HG03432 (cell line): ENCODE data around the gene RNF144B.
"Not testable (repeated sequence)": the region's sequence is repeated elsewhere in the genome, so short reads cannot be mapped to it uniquely, and the experiment has no call there.

Source experiments
- ATAC-seq: cut with Tn5 transposase; IDR thresholded peaks from one replicate; pipeline ENCODE4 v1.9.1; 2021; ENCODE audit warnings: mild to moderate bottlenecking, moderate library complexity; ENCODE audit not compliant: unreplicated experiment

RNF144B gene

DNA sequence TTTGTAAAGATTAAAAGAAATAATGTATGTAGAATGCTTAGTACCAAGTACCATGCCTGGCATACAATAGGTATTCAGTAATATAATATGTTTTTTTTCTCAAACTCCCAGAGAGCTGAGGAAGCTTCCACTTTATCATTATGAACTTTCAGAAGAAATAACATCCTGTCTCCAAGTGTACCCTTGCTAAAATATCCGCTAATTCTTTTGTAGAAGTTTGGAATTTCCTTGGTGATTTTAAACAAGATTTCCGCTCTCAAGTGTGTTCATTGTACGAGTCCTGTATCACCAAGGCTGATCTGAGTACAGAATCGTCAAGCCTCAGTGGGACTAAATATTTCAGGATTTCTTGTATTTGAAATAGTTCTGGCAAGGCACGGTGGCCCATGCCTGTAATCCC is 16.1 kb upstream of the RNF144B start:
- no peak for ATAC-seq

GRCh38 chr6:18371656-18372055 is 15.5 kb upstream of the RNF144B start:
- no peak for ATAC-seq

DNA sequence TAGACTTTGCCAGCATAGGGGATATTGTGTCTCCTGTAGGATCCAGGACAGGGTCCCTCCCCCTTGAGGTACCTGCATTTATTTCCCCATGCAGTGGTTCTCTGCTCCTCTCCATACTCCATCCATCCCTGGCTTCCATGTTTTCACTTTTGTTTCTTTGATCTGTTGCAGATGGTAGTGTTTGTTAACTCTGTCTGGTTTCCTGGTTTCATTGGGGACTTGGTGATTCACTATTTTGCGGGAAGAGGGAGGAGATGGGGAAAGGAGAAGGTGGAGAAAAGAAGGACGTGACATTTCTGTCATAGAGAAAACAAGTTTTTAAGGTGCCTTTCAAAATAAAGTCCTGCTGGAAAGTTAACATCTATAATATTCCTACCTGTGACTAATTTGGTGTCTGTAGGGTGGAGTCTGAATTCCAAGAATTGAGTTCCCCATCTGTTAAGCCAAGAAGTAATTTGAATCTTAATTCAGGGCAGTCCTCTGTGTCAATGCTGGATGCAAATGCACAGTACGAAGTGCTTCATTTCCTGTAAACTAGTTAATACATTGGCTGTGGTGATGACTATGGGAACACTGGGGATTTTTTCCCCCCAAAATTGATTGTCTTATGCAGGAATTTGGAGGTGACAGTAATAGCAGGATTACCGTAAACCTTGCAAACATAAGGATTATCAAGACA is 6.9 kb upstream of the RNF144B start:
- no peak for ATAC-seq

DNA sequence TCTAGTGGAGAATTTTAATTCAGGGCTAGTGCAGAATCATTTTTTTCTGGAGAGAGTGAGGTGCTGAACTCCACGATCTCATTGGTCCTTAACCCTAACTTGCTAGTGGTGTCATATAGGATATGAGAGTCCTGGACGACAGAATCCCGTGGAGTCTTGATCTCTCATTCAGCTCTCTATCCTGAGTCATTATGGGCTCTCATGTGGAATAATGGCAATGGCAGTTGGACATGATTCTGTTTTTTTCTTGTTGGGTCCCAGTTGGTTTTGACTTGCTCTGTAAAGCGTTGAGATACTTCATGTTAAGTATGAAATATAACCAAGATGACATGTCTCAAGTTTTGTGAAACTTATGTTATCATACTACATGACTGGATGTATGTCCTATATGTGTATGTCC is 6.3 kb upstream of the RNF144B start:
- ATAC-seq, result no peak

- no peak for ATAC-seq
These were observed 3.7 kb upstream of the RNF144B start for GRCh38 chr6:18383441-18383840.

- ATAC-seq, result no peak
These were observed 2.5 kb upstream of the RNF144B start for GRCh38 chr6:18384621-18385020.

GRCh38 chr6:18386298-18386976 is 713 bp upstream of the RNF144B start:
- no peak for ATAC-seq

- no peak for ATAC-seq
These were observed 1.1 kb downstream of the RNF144B start for GRCh38 chr6:18388271-18388670.

- no peak for ATAC-seq
These were observed 1.8 kb downstream of the RNF144B start for GRCh38 chr6:18388942-18389341.

- no peak for ATAC-seq
These were observed 2.3 kb downstream of the RNF144B start for GRCh38 chr6:18389479-18389878.

- ATAC-seq, result no peak
These were observed 3.3 kb downstream of the RNF144B start for GRCh38 chr6:18390476-18390875.

DNA sequence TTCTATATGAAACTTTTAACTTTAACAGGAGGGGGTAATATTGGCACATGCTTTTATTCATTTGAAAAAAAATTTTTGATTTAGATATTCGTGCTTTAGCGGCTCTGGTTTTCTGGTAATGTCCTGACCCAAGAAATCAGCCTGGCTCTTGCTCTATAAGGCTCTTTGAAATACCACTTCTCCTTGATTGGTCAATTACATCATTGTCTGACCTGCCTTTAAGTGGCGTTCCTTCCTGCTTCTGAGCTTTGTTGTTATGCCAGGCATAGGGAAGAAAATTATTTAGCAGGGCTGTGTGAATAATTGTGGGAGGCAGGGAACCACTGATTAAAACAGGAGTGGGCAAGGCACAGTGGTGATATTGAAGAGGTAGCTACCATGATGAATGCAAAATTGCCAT is 3.9 kb downstream of the RNF144B start:
- ATAC-seq, result no peak

DNA sequence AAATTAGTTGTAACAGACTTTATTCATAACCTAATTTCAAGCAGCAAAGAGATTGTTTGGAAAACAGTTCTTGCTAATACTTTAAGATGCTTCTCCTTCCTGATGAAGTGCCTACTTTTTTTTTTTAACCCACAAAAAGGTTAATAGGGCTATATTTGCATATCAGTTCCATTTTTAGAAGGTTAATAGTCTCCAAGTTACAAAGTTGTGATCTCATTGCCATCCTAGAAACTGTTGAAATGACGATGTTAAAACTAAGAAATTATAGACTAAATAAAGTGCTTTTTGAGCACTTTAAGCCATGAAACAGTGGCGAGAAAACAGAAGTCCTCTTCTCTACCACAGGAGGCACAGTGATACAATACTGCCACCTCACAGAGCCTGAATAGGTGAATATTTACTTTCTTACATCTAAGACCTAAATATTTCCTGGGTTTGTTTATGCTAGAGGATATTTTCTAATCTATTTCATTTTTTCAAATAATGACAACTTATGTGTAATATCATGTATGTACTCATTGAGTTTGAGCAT is 5.3 kb downstream of the RNF144B start:
- ATAC-seq, result no peak

GRCh38 chr6:18393698-18394097 is 6.5 kb downstream of the RNF144B start:
- no peak for ATAC-seq

GRCh38 chr6:18395177-18395855 is 8.2 kb downstream of the RNF144B start:
- ATAC-seq, result no peak

DNA sequence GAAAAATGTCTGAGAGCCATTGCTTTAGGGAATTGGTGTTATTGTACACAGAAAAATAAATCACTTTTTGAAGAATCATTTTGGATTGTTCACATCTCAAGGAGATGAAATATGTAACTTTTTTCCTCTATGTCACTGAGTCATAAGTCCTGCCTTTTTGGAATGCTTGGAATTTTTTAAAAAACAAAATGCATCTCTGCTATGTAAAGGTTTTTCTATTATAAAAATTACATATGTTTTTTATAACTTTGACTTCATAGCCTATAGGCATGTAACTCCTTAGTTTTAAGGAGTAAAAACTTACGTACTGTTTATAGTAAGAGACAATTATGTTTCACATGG is 8.7 kb downstream of the RNF144B start:
- no peak for ATAC-seq

DNA sequence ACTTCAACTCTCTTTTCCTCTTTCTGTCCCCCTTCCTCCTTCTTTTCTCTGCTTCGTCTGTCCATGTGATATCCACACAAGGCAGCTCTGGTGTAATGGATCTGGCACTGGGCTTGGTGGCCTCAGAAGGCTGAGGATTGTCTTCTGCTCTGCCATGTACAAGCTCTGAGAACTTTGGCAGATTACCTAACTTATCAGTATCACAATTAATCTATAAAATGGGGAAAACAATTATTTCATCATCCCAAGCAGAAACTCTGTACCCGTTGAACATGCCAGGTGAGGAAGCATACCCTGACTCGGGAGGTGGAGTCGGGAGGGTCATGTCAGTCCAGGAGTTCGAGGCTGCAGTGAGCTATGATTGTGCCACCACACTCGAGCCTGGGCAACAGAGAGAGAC is 10.6 kb downstream of the RNF144B start:
- ATAC-seq, result no peak

- ATAC-seq, result not testable (repeated sequence)
These were observed 11.1 kb downstream of the RNF144B start for GRCh38 chr6:18398225-18398624.

DNA sequence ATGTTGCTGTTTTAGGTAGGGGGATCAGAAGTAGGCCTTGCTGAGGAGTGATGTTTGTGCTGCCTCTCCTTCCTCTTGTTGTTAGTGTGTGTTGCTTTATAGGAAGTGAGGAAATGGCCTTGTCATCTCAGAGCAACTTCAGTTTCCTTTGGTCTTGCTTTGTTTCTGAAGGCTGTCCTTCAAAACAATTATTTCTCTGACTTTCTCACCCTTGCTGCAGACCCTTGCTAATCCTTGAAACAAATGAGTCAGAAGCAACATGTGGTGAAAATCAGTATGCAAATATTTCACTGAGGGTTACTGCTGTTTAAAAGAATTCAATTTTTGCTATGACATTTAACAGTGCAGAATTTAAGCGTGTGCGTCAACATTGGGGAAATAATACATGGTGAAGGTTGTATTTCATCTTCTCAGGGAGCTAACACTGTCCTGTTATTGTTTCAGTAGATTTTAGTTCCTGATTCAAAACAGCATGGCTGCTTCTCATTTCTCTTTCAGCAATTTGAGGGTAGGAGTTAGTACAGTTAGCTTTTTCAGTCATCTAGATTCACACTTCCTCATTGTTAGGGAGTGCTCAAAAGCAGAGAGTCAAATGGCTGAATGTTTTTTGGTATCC is 13.8 kb downstream of the RNF144B start:
- ATAC-seq, result peak; percentile 90

GRCh38 chr6:18404965-18405364 is 17.8 kb downstream of the RNF144B start:
- not testable (repeated sequence) for ATAC-seq

- ATAC-seq, result no peak
These were observed 18.5 kb downstream of the RNF144B start for GRCh38 chr6:18405477-18406293.
